ENCODE measurements around the gene BSPRY. TPM values are rescaled to one million over a fixed set of nuclear protein-coding genes. Genes with fewer than 3 reads are reported as not detected.

BSPRY gene
- total RNA-seq, 5 donors from 2014 or later (not counting 1 experiment from before 2014, with no cell fraction given), result 0.15 to 0.85 (median 0.26) TPM

GRCh38 chr9:113386571-113387393 is 37.4 kb downstream of the BSPRY start:
- no peak overlapping the region for H3K27ac ChIP-seq (ENCODE audit: low read length)
- H3K4me3 ChIP-seq (ENCODE audit: control insufficient read depth in 1 of 2, extremely low read depth in 1 of 2, low read length in 1 of 2), result no peak overlapping the region
- peaks cover 25 to 46% of the 10 kb centered on the region in 2 donors for H3K36me3 ChIP-seq (ENCODE audit: control insufficient read depth in 2 of 2, extremely low read depth in 1 of 2, insufficient read depth in 1 of 2, low read length in 1 of 2)
- Mint-ChIP-seq H3K4me1 (no peaks in the 10 kb centered on the region), H3K36me3 (peaks cover 43% of the 10 kb centered on the region), H3K27ac (no peak overlapping the region), H3K27me3 (no peaks in the 10 kb centered on the region), H3K4me3 (no peak overlapping the region), H3K9me3 (no peaks in the 10 kb centered on the region)
- H3K9me3 ChIP-seq, result no peaks in the 10 kb centered on the region
- ATAC-seq (replicated peaks in 1 of 4), result no peak
- no peaks in the 10 kb centered on the region for H3K27me3 ChIP-seq (replicated peaks in 1 of 2; ENCODE audit: control insufficient read depth in 2 of 2, extremely low read depth in 1 of 2, insufficient read depth in 2 of 2, low read length in 1 of 2)
- DNase-seq, result no peak
- WGBS (ENCODE audit: insufficient coverage), result 96% methylated on average over 4 of the region's 4 CpGs
- ChIA-PET CTCF (no interaction called here), POLR2A (no interaction called here)
- H3K4me1 ChIP-seq (ENCODE audit: control insufficient read depth in 1 of 2, extremely low read depth in 1 of 2, insufficient read depth in 2 of 2, low read length in 2 of 2), result no peaks in the 10 kb centered on the region

- no peak for DNase-seq
- no peaks in the 10 kb centered on the region for H3K4me1 ChIP-seq (ENCODE audit: control insufficient read depth in 1 of 2, extremely low read depth in 1 of 2, insufficient read depth in 2 of 2, low read length in 2 of 2)
- Mint-ChIP-seq H3K4me3 (no peak overlapping the region), H3K27ac (no peak overlapping the region), H3K4me1 (no peaks in the 10 kb centered on the region), H3K27me3 (no peaks in the 10 kb centered on the region), H3K36me3 (peaks cover 47% of the 10 kb centered on the region), H3K9me3 (no peaks in the 10 kb centered on the region)
- ChIA-PET POLR2A (interaction anchor here in 1 of 2 donors (0.7 kb wide), 1 partner anchor 93 kb away, joined by 3 read pairs; no protein-coding TSS in a partner anchor), CTCF (no interaction called here)
- 94% methylated on average over 8 of the region's 9 CpGs for WGBS (ENCODE audit: insufficient coverage)
- no peaks in the 10 kb centered on the region for H3K27me3 ChIP-seq (replicated peaks in 1 of 2; ENCODE audit: control insufficient read depth in 2 of 2, extremely low read depth in 1 of 2, insufficient read depth in 2 of 2, low read length in 1 of 2)
- peaks cover 25 to 54% of the 10 kb centered on the region in 2 donors for H3K36me3 ChIP-seq (ENCODE audit: control insufficient read depth in 2 of 2, extremely low read depth in 1 of 2, insufficient read depth in 1 of 2, low read length in 1 of 2)
- no peak overlapping the region for H3K27ac ChIP-seq (ENCODE audit: low read length)
- ATAC-seq (replicated peaks in 1 of 4), result no peak
- H3K4me3 ChIP-seq (ENCODE audit: control insufficient read depth in 1 of 2, extremely low read depth in 1 of 2, low read length in 1 of 2), result no peak overlapping the region
- H3K9me3 ChIP-seq, result no peaks in the 10 kb centered on the region
Observed at GRCh38 chr9:113387560-113388230, 38.4 kb downstream of the BSPRY start.

- no peak overlapping the region for H3K4me3 Mint-ChIP-seq
- no peak overlapping the region for H3K4me3 ChIP-seq (ENCODE audit: control insufficient read depth in 1 of 2, extremely low read depth in 1 of 2, low read length in 1 of 2)
- H3K9me3 Mint-ChIP-seq, result no peaks in the 10 kb centered on the region
- peaks cover 25 to 55% of the 10 kb centered on the region in 2 donors for H3K36me3 ChIP-seq (ENCODE audit: control insufficient read depth in 2 of 2, extremely low read depth in 1 of 2, insufficient read depth in 1 of 2, low read length in 1 of 2)
- H3K27me3 Mint-ChIP-seq, result no peaks in the 10 kb centered on the region
- ChIA-PET CTCF (no interaction called here), POLR2A (no interaction called here)
- peaks cover 56% of the 10 kb centered on the region for H3K36me3 Mint-ChIP-seq
- 98% methylated on average over 8 of the region's 13 CpGs for WGBS (ENCODE audit: insufficient coverage)
- H3K27me3 ChIP-seq (replicated peaks in 1 of 2; ENCODE audit: control insufficient read depth in 2 of 2, extremely low read depth in 1 of 2, insufficient read depth in 2 of 2, low read length in 1 of 2), result no peaks in the 10 kb centered on the region
- H3K9me3 ChIP-seq, result no peaks in the 10 kb centered on the region
- no peak overlapping the region for H3K27ac ChIP-seq (ENCODE audit: low read length)
- H3K27ac Mint-ChIP-seq, result no peak overlapping the region
- H3K4me1 Mint-ChIP-seq, result no peaks in the 10 kb centered on the region
- no peaks in the 10 kb centered on the region for H3K4me1 ChIP-seq (ENCODE audit: control insufficient read depth in 1 of 2, extremely low read depth in 1 of 2, insufficient read depth in 2 of 2, low read length in 2 of 2)
- no peak for DNase-seq
- no peak for ATAC-seq (replicated peaks in 1 of 4)
Observed at GRCh38 chr9:113388833-113389232, 39.5 kb downstream of the BSPRY start.

- H3K27me3 Mint-ChIP-seq, result no peaks in the 10 kb centered on the region
- no peak overlapping the region for H3K27ac Mint-ChIP-seq
- no peaks in the 10 kb centered on the region for H3K9me3 Mint-ChIP-seq
- H3K36me3 Mint-ChIP-seq, result peaks cover 56% of the 10 kb centered on the region
- no peak for DNase-seq
- Histone ChIP-seq H3K36me3 (ENCODE audit: control insufficient read depth in 2 of 2, extremely low read depth in 1 of 2, insufficient read depth in 1 of 2, low read length in 1 of 2) (peaks cover 25 to 55% of the 10 kb centered on the region in 2 donors), H3K27me3 (replicated peaks in 1 of 2; ENCODE audit: control insufficient read depth in 2 of 2, extremely low read depth in 1 of 2, insufficient read depth in 2 of 2, low read length in 1 of 2) (no peaks in the 10 kb centered on the region), H3K4me1 (ENCODE audit: control insufficient read depth in 1 of 2, extremely low read depth in 1 of 2, insufficient read depth in 2 of 2, low read length in 2 of 2) (no peaks in the 10 kb centered on the region), H3K27ac (ENCODE audit: low read length) (no peak overlapping the region), H3K4me3 (ENCODE audit: control insufficient read depth in 1 of 2, extremely low read depth in 1 of 2, low read length in 1 of 2) (no peak overlapping the region), H3K9me3 (no peaks in the 10 kb centered on the region)
- no peak overlapping the region for H3K4me3 Mint-ChIP-seq
- ATAC-seq (replicated peaks in 1 of 4), result no peak
- ChIA-PET POLR2A (no interaction called here), CTCF (no interaction called here)
- no peaks in the 10 kb centered on the region for H3K4me1 Mint-ChIP-seq
- 98% methylated on average over 6 of the region's 11 CpGs for WGBS (ENCODE audit: insufficient coverage)
Observed at GRCh38 chr9:113389451-113389850, 40.1 kb downstream of the BSPRY start.

- H3K36me3 ChIP-seq (ENCODE audit: control insufficient read depth in 2 of 2, extremely low read depth in 1 of 2, insufficient read depth in 1 of 2, low read length in 1 of 2), result peaks cover 25 to 55% of the 10 kb centered on the region in 2 donors
- H3K4me1 Mint-ChIP-seq, result peaks cover under 1 to 3% (median under 1%) of the 10 kb centered on the region in 3 donors
- no peaks in the 10 kb centered on the region for H3K9me3 Mint-ChIP-seq
- peaks cover 61% of the 10 kb centered on the region for H3K36me3 Mint-ChIP-seq
- H3K4me1 ChIP-seq (ENCODE audit: control insufficient read depth in 1 of 2, extremely low read depth in 1 of 2, insufficient read depth in 2 of 2, low read length in 2 of 2), result no peaks in the 10 kb centered on the region
- WGBS (ENCODE audit: insufficient coverage), result 94% methylated on average over 11 of the region's 17 CpGs
- POLR2A ChIA-PET, result interaction anchor here in 1 of 2 donors (0.6 kb wide), 1 partner anchor 134 kb away, joined by 4 read pairs; no protein-coding TSS in a partner anchor
- no peak overlapping the region for H3K27ac ChIP-seq (ENCODE audit: low read length)
- ATAC-seq (replicated peaks in 1 of 4) (no peak), DNase-seq (no peak)
- H3K27ac Mint-ChIP-seq, result no peak overlapping the region
- CTCF ChIA-PET, result interaction anchor here in 1 of 2 donors (0.5 kb wide), 1 partner anchor 239 kb away, joined by 3 read pairs; no protein-coding TSS in a partner anchor
- H3K27me3 Mint-ChIP-seq, result no peaks in the 10 kb centered on the region
- no peak overlapping the region for H3K4me3 ChIP-seq (ENCODE audit: control insufficient read depth in 1 of 2, extremely low read depth in 1 of 2, low read length in 1 of 2)
- no peaks in the 10 kb centered on the region for H3K9me3 ChIP-seq
- no peaks in the 10 kb centered on the region for H3K27me3 ChIP-seq (replicated peaks in 1 of 2; ENCODE audit: control insufficient read depth in 2 of 2, extremely low read depth in 1 of 2, insufficient read depth in 2 of 2, low read length in 1 of 2)
- no peak overlapping the region for H3K4me3 Mint-ChIP-seq
Observed at GRCh38 chr9:113390192-113390960, 41.0 kb downstream of the BSPRY start.

- ATAC-seq (replicated peaks in 1 of 4), result no peak
- POLR2A ChIA-PET, result interaction anchor here in 1 of 2 donors (0.6 kb wide), 1 partner anchor 141 kb away, joined by 5 read pairs; no protein-coding TSS in a partner anchor
Observed at GRCh38 chr9:113391917-113392316, 42.6 kb downstream of the BSPRY start.

More at GRCh38 chr9:113391917-113392316, 42.6 kb downstream of the BSPRY start:
- H3K27ac ChIP-seq (ENCODE audit: low read length), result no peak overlapping the region
- no peaks in the 10 kb centered on the region for H3K27me3 Mint-ChIP-seq
- no peak for DNase-seq
- no peak overlapping the region for H3K27ac Mint-ChIP-seq
- H3K27me3 ChIP-seq (replicated peaks in 1 of 2; ENCODE audit: control insufficient read depth in 2 of 2, extremely low read depth in 1 of 2, insufficient read depth in 2 of 2, low read length in 1 of 2), result no peaks in the 10 kb centered on the region
- WGBS (ENCODE audit: insufficient coverage), result 100% methylated on average over 2 of the region's 7 CpGs
- H3K36me3 ChIP-seq (ENCODE audit: control insufficient read depth in 2 of 2, extremely low read depth in 1 of 2, insufficient read depth in 1 of 2, low read length in 1 of 2), result peaks cover 23 to 54% of the 10 kb centered on the region in 2 donors
- H3K4me3 ChIP-seq (ENCODE audit: control insufficient read depth in 1 of 2, extremely low read depth in 1 of 2, low read length in 1 of 2), result no peak overlapping the region
- no peaks in the 10 kb centered on the region for H3K9me3 Mint-ChIP-seq
- no peak overlapping the region for H3K4me3 Mint-ChIP-seq
- CTCF ChIA-PET, result interaction anchor here in 1 of 2 donors (0.6 kb wide), 1 partner anchor 119 kb away, joined by 3 read pairs; no protein-coding TSS in a partner anchor
- H3K9me3 ChIP-seq, result no peaks in the 10 kb centered on the region
- no peaks in the 10 kb centered on the region for H3K4me1 ChIP-seq (ENCODE audit: control insufficient read depth in 1 of 2, extremely low read depth in 1 of 2, insufficient read depth in 2 of 2, low read length in 2 of 2)
- peaks cover 5 to 10% (median 7%) of the 10 kb centered on the region in 3 donors for H3K4me1 Mint-ChIP-seq
- peaks cover 60% of the 10 kb centered on the region for H3K36me3 Mint-ChIP-seq

All from T-cell (primary cell).